CD4-positive, alpha-beta T cell treated with Interleukin-6 at 100 ng/mL for 8 hours (primary cell): ENCODE results near the gene SELL.
"Not testable (repeated sequence)": the region's sequence is repeated elsewhere in the genome, so short reads cannot be mapped to it uniquely, and the experiment has no call there.

Experiments used
- DNase-seq: peaks from one replicate; pipeline ENCODE4 v3.0.0-alpha.2; 2020; ENCODE audit warnings: mixed read lengths, low spot score

The SELL gene

GRCh38 chr1:169704797-169705196, 6.6 kb downstream of the SELL start:
- no peak for DNase-seq

- DNase-seq: peak; percentile 39
Observed at GRCh38 chr1:169701261-169702005, 10.0 kb downstream of the SELL start.

GRCh38 chr1:169699707-169700106, 11.7 kb downstream of the SELL start:
- no peak for DNase-seq

- DNase-seq: peak; percentile 29
Observed at GRCh38 chr1:169698976-169699375, 12.4 kb downstream of the SELL start.

DNA sequence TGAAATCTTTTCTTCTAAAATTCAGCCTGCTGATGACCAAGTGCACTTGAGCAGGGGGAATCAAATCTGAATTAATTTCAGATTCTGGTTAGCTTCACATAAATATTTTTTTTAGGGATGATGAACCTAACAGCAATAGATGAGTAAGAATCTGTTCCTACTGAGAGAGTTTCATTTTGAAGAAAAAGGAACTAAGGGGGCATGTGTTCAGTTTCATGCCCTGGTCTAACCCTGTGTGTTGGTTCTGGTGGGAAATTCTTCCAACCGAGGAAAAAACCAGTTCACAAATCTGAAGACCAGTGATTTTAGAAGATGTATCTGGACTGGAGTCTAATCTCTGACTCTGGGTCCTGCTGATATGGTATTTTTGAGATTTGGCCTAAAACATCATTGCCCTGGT, 13.7 kb downstream of the SELL start:
- no peak for DNase-seq

DNA sequence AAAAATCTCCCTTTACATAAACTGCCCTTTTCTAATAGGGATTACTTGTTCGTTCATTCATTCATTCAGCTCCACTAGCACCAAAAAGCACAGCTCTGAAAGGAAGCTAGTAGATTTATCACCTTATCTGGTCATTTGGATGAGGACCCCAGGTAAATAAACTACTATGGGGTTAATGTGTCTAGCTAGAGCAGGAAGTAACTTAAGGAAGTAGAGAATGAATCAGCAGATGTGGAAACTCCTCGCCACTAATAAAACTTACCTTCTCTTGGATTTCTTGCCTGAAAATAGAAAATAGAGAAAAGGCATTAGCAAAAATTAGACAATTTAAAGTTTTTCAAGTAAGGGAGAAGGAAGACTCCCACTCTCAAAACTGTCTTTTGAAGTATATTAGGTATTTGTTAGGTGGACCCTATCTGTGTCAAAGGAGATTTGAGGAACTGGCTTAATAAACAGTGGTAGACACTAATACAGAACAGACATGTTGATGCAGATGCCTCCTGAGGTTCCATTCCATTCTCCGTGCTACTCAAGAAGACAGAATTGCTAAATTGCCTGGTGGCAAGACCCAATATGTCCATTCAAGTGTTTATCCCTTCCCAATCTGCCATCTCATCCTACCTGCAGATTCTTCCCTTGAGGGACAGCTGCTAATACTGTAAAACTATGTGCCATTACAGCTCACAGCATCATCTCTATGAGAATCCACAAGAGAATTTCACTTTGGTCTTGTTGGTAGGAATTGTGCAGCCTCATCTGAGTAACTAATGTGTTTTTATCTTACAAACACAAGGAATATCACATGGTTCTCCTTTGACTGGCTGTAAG, 14.9 kb downstream of the SELL start:
- DNase-seq: no peak

DNA sequence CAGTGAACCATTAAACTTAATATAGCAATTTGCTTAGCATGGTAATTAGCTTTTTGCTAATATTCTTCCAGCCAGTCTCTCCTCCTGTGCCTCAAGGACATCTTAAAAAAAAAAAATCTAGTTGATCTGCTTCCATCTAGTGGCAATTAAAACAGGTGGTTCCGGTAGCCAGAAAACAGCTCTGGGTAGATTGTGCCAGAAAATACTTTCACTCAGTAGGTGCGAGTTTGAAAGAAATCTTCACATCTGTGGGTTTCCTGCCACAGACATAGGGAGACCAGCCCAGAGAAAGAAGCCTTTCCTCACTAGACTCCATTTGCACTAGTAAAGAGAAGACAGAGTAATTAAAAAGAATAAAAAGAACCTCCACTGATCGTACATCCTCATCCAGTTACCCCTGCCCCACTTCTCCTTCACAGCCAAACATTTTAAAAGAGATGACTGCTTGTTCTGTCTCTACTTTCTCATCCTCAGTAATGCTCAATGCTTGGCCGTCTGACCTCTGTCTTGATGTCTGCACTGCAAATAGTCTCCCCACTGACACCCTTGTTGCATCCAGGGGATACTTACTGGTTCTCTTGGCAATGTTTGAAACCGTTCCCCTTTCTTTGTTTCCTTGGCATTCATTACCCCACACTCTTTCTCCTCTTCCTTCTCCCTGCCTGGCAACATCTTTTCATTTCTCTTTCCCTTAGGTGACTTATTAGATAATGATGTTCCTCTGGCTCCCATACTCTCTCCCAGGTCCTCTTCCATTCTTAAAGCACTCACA, 16.9 kb downstream of the SELL start:
- peak; percentile 82 for DNase-seq

GRCh38 chr1:169692756-169693460, 18.5 kb downstream of the SELL start:
- DNase-seq: peak; percentile 80

DNA sequence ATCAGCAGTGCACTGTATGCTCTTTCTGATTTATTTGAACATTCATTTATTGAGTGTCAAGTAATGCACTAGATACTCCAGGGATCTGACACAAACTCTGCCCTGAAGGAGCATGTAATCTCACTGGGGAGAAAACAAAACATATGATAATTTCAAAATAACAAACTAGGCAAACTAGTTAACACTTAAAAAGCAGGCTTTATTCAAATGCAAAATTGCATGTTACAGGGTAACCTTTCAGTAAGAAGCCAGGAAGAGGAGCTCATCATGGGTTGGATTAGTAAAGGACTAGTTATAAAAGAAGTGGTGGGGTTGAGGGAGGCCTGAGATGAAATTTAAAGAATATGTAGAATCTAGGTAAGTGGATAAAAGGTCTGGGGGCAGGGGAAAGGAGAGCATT, 20.9 kb downstream of the SELL start:
- no peak for DNase-seq

- no peak for DNase-seq
Observed at GRCh38 chr1:169689395-169689794, 22.0 kb downstream of the SELL start.

GRCh38 chr1:169688377-169688776, 23.0 kb downstream of the SELL start:
- DNase-seq: not testable (repeated sequence)

GRCh38 chr1:169683661-169684060, 27.8 kb downstream of the SELL start:
- DNase-seq: no peak

DNA sequence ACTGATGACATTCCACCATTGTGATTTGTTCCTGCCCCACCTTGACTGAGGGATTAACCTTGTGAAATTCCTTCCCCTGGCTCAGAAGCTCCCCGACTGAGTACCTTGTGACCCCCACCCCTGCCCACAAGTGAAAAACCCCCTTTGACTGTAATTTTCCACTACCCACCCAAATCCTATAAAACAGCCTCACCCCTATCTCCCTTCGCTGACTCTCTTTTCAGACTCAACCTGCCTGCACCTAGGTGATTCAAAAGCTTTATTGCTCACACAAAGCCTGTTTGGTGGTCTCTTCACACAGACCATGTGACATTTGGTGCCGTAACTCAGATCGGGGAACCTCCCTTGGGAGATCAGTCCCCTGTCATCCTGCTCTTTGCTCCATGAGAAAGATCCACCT, 28.3 kb downstream of the SELL start:
- not testable (repeated sequence) for DNase-seq

DNA sequence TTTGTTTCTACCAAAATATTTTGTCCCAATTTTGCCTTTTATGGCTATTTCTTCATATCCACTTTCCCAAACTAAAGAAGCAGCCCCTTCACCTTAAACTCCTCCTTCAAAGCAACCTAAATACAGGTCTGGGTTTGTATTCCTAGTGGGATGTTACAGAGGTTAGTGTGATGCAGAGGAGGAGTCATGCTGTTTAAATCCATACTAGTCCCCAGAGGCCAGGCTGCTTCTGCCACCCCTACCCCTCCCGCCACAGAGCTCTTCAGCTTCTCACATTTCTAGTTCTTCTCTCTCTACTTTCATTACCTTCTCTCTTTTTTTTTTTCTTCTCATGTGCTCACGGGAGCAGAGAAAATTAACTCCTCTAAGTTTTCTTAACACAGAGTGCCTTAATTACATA, 29.3 kb downstream of the SELL start:
- no peak for DNase-seq

DNA sequence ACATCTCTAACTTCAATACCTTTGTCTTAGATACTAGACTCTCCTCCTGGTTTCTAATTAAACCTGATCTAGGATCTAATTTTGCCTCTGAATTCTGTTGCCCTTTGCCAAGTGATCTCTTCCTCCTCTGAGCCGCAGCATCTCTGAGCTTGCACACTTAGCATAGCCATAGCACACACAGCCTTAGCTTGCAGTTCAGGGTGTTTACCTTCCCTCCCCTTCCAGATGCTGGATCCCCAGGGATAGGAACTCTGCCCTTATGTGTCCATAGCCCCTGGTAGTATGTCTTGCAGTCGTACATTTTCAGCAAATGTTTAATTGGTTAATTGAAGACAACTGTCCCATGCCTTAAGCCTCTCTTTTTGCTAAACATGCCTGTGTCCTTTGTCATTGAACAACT, 30.3 kb downstream of the SELL start:
- no peak for DNase-seq

- no peak for DNase-seq
Observed at GRCh38 chr1:169680377-169681019, 30.9 kb downstream of the SELL start.

DNA sequence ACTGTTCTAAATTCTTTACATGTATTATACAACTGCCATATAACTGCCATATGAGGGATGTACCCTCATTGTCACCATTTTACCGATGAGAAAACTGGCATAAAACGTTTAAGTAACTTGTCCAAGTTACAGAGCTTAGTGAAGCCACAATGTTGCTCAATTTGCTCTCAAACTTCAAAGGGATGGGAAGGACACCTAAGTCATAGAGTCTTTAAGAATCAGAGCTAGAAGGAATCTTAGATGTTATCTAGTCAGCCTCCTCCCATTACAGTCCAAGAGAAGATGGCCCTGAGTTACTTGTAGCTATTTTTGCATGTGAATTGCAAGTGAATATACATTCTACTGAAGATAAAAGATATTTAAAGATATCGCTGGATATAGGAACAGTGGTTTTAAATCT, 31.7 kb downstream of the SELL start:
- DNase-seq: no peak

- no peak for DNase-seq
Observed at GRCh38 chr1:169676001-169676400, 35.4 kb downstream of the SELL start.

DNA sequence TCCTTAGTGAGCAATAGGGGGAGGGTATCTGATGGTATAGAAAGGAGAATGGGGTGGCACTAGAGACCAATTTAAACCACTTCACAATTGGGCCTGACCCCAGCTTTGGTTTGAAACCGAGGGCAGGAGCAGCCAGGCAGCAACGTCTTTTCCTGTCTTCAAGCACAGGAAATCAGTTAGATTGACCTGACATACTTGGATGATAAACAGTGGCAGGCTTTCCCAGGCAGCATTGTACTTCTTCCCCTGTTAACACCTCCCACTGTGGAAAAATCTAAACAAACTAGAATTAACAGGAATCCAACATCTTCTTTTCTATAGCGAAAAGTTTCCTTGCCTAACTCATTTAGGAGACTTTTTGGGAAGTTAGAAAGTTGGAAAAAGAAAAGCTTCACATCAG, 40.6 kb downstream of the SELL start:
- no peak for DNase-seq

DNA sequence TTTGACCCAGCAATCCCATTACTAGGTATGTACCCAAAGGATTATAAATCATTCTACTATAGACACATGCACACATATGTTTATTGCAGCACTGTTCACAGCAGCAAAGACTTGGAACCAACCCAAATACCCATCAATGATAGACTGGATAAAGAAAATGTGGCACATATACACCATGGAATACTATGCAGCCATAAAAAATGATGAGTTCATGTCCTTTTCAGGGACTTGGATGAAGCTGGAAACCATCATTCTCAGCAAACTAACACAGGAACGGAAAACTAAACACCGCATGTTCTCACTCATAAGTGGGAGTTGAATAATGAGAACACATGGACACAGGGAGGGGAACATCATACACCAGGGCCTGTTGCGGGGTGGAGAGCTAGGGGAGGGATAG, 41.2 kb downstream of the SELL start:
- not testable (repeated sequence) for DNase-seq
